Activated CD8-positive, alpha-beta memory T cell treated with anti-CD3 and anti-CD28 coated beads for 1 hour (primary cell): ENCODE results near the gene MAN1C1.
"Not testable (repeated sequence)": the region's sequence is repeated elsewhere in the genome, so short reads cannot be mapped to it uniquely, and the experiment has no call there.

ENCODE experiments used
- DNase-seq, 2 donors: peaks; one replicate each; pipeline ENCODE4 v3.0.0-alpha.2; 2020; ENCODE audit warnings: low read depth in 1 of 2; ENCODE audit errors: extremely low read depth in 1 of 2

The MAN1C1 gene

GRCh38 chr1:25731626-25732370, 115.2 kb downstream of the MAN1C1 start:
- DNase-seq, result no peak

- no peak for DNase-seq
Measured at GRCh38 chr1:25732821-25733220, 116.2 kb downstream of the MAN1C1 start.

- no peak for DNase-seq
Measured at GRCh38 chr1:25733271-25733670, 116.7 kb downstream of the MAN1C1 start.

GRCh38 chr1:25734991-25735390, 118.4 kb downstream of the MAN1C1 start:
- DNase-seq, result not testable (repeated sequence)

GRCh38 chr1:25735956-25736529, 119.5 kb downstream of the MAN1C1 start:
- no peak for DNase-seq

GRCh38 chr1:25737130-25737529, 120.5 kb downstream of the MAN1C1 start:
- DNase-seq, result no peak

GRCh38 chr1:25738499-25738898, 121.9 kb downstream of the MAN1C1 start:
- DNase-seq, result no peak

- no peak for DNase-seq
Measured at GRCh38 chr1:25739341-25739740, 122.8 kb downstream of the MAN1C1 start.

GRCh38 chr1:25740071-25740470, 123.5 kb downstream of the MAN1C1 start:
- no peak for DNase-seq

- no peak for DNase-seq
Measured at GRCh38 chr1:25742316-25742715, 125.7 kb downstream of the MAN1C1 start.

- DNase-seq, result no peak
Measured at GRCh38 chr1:25743164-25744139, 126.9 kb downstream of the MAN1C1 start.

- no peak for DNase-seq
Measured at GRCh38 chr1:25744140-25744581, 127.6 kb downstream of the MAN1C1 start.

- DNase-seq, result no peak
Measured at GRCh38 chr1:25744636-25745425, 128.2 kb downstream of the MAN1C1 start.

GRCh38 chr1:25746299-25747045, 129.9 kb downstream of the MAN1C1 start:
- no peak for DNase-seq

- no peak for DNase-seq
Measured at GRCh38 chr1:25747046-25747719, 130.6 kb downstream of the MAN1C1 start.

GRCh38 chr1:25748531-25749205, 132.1 kb downstream of the MAN1C1 start:
- DNase-seq, result no peak

GRCh38 chr1:25750923-25751605, 134.5 kb downstream of the MAN1C1 start:
- DNase-seq, result no peak

- no peak for DNase-seq
Measured at GRCh38 chr1:25754470-25755181, 138.0 kb downstream of the MAN1C1 start.
